NCI-H774 (cell line): Measurements from ENCODE around the gene LYSMD4.

Experiments
- DNase-seq: peaks from one replicate; lab custom pipeline; 2025; lab: John Stamatoyannopoulos, UW

LYSMD4 gene

GRCh38 chr15:99706557-99707303 lies 26.5 kb downstream of the LYSMD4 start:
- no peak for DNase-seq

GRCh38 chr15:99704444-99704838 lies 28.8 kb downstream of the LYSMD4 start:
- DNase-seq, result peak; percentile 49

DNA sequence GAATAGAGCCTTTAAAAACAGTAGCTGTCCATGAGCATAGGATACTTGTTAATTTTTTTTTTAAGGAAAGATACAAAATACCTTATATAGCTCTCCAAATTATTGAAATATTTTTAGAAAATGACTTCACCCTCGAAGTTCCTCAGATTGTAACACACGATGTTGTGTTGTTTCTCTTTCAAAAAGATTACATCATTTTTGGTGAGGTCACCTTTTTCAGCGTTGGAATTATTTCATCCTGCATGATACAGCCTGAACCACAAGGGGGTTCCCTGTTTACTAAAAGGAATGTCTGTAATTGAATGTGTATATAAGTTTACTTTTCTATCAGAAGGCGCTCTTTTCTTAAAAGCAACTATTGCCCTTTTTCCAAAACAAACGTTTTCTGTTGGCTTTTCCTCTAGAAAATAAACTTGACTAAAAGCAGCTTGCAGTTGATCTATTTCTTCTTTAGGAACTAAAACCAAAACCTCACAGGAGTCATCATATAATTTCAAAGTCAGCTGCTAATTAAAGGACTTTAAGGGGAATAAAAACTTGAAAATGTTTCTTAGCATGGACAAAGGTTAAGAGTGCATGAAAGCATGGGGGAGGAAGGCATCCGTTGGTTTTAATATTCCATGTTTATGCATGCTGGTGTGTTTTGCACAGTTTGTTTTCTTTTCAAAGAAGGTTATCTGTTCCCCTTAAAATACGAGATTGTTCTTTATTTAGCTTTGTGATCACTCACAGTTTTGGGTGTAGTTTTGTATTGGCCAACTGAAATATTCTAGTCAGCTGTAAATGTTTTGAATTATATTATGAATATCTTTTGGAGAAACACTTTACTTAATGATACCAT lies 29.4 kb downstream of the LYSMD4 start:
- peak; percentile 45 for DNase-seq

DNA sequence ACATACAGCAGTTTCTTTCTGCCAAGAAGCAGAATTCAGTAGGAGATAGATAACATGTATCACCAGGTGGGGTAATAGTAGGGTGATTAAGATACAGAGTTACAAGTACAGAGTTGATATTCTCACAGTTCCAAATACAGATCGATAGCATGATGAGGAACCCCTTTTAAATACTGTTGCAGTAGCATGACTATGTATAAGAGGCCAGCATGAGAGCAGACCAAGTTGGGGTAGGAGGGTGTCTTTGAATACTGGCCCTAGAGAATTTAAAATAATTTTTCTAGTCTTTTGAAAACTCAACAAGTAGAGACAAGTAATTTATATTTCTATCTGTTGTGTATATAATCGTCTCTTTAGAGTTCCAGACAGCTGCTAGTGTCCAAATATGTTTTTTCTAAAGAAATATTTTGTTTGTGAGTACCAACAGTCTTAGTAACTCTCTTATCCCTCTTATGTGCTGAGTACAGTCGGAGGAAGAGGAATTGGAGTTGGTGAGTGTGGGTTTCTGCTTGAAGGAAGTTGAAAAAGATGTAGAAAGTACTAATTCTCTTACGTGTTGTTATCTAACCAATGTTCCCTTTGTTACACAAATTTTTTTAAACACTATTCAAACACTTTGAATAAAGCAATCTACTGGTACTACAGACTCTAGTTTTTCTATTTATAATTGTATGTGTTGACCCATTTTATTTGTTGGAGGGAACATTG lies 30.2 kb downstream of the LYSMD4 start:
- no peak for DNase-seq

DNA sequence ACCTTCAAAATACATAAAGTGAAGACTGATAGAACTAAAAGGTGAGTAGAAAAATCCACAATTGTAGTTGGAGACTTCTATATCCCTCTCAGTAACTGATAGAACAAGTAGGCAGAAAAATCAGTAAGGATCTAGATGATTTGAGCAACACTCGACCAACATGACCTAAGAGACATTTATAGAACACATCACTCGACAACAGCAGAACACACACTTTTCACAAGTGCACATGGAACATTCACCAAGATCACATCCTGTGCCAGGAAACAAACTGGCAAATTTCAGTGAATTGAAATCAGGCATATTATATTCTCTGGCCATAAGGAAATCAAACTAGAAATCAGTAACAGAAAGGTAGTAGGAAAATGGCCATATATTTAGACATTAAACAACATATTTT lies 37.1 kb downstream of the LYSMD4 start:
- no peak for DNase-seq

- no peak for DNase-seq
Measured at GRCh38 chr15:99692825-99693224, 40.4 kb downstream of the LYSMD4 start.

DNA sequence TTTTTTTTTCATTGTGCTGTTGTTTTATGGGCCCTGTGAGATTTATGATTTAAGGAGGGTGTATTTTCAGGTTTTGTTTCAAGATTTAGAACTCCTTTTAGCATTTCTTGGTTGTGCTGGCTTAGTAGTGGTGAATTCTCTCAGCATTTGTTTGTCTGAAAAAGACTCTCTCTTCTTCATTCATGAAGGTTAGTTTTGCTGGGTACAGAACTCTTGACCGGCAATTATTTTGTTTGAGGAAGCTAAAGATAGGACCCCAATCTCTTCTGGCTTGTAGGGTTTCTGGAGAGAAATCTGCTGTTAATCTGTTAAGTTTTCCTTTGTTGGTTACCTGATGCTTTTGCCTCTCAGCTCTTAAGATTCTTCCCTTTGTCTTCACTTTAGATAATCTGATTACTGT lies 46.9 kb downstream of the LYSMD4 start:
- no peak for DNase-seq

DNA sequence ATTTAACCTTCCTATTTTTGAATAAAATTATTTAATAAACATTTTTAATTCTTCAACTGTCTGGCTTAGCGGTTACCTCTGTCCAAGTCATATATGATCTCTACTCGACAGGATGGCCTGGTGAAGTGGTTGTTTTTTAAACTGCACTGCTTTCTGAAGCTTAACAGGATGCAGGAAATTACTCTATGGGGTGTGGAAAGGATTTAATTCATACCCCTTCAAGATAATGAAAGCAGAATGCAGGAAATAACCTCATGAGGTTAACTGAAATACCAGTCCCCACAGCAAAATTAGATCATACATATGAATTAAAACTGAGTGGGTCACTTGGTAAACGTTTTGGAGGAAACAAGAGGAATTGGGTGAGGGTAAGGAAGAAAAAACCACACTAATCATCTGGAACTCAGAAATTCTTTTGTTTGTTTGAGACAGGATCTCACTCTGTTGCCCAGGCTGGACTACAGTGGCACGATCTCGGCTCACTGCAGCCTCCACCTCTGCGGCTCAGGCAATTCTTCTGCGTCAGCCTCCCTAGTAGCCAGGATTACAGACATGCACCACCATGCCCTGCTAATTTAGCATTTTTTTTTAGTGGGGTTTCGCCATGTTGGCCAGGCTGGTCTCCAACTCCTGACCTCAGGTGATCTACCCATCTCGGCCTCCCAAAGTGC lies 50.1 kb downstream of the LYSMD4 start:
- DNase-seq, result no peak

- no peak for DNase-seq
Measured at GRCh38 chr15:99682455-99682854, 50.8 kb downstream of the LYSMD4 start.

- DNase-seq, result no peak
Measured at GRCh38 chr15:99681990-99682389, 51.2 kb downstream of the LYSMD4 start.

DNA sequence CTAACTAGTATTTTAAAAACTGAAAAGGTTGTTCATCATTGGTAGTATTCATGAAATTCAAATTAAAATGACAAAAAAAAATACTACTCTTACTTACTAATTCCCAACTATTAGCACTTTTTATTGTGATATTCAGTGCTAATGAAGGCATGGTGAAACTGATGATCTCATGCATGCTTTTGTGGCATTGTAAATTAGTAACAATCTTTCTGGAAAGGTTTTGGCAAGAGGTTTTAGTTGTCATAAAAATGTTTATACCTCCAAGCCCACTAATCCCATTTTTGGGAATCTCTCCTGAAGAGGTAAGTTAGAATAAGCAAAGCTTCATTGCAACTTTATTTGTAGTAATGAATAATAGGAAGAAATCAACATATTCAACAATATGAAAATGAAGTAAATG lies 53.0 kb downstream of the LYSMD4 start:
- no peak for DNase-seq

DNA sequence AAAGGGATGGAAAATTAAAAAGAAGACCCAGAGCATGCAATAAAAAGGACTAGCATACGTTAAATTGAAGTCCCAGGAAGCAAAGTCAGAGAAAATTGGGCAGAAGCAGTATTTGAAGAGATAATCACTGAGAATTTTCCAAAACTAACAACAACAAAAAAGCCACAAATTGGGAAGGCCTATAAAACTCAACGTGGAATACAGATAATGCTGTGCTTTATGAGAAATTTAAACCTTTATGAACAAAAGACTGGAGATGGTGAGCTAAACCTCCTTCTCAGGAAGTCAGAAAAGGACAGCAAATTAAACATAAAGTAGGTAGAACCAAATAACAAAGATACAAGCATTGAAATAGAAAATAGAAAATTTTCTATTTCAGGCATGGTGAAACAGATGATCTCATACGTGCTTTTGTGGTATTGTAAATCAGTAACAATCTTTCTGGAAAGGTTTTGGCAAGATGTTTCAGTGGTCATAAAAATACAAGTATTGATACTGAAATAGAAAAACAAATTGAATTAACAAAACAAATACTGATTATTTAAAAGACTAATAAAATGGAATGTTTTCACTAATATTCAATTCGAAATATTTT lies 55.6 kb downstream of the LYSMD4 start:
- no peak for DNase-seq
